Left hindlimb (tissue), 1 donor: ENCODE measurements around the gene DIS3L2.

ENCODE experiments used
- DNase-seq: peaks from one replicate; pipeline ENCODE4 v3.0.0-alpha.2; 2018

The DIS3L2 gene

DNA sequence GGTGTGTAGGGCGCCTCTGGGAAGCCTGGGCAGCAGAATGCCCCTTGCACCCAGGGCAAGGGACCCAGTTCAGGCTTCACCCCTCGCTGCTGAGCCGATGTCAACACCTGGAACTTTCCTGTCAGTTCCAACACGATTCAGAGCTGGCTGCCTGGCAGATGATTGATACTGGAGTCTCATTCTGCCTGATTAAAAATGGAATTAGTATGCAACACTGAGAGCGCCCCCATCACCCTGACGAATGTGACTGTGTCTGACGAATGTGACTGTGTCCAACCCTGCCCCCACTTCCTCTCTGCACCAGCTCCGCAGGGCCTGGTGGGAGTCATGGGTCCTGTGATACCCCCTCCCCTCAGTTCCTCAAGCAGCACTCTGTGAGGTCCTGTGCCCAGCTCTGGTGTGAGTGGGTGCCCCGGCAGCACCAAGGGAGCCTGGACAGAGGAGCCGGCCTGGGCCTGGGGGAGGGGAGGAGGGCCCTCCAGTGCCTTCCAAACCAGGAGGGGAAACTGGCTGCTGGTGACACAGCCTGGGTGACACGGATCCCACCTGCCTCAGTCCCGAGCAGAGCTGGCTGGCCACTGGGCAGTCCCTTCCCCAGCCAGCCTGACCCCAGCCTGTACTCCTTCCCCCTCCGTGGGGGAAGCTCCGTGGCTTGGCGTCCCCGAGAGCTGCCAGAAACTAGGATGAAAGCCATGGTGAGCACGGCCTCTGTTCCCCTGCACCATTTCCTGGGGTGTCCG is 375.6 kb downstream of the DIS3L2 start:
- peak; percentile 18 for DNase-seq

DNA sequence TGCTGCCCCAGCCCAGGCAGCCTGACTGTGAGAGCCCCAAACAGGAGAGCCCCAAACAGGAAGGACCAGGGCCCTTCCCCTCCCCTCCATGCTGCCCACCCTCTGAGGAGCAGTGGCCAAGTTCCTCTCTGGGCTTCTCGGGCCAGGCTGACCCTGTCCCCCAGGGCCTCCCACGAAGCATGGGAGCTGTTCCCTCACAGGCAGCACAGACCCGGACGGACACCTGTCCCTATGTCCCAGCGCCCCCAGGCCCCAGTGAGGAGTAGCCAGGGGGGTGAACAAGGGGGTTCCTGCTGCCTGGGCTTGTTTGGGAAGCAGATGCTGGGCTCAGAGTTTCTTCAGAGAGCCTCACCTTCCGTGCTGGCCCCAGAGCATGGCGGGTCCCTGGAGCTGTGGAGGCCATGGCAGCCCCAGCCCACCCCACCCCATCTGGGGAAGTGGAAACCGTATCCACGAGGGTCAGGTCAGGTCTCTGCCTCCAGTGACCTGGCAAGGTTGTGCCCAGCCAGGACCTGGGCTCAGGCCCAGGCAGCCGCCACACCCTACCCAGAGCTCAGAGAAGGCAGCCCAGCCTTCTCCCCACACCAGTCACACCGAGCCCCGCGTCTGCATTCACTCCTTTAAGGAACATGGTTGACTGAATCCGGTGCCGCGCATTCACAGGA is 376.7 kb downstream of the DIS3L2 start:
- DNase-seq, result peak; percentile 17

DNA sequence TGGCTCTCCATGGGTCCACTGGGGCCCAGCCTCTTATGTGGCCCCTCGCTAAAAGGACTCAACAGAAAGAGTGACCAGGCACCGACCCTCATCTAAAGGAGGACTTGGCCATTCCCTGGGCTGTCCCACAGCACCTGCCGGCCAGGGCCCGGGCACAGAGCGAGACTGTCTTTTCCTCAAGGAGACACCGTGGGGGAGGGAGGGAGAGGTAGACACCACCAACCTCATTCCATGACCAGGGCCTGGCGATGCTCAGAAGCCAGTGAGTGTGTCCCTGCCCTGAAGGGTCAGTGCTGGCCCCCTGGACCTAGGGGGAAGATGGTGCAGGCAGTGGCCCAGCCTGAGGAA is 377.2 kb downstream of the DIS3L2 start:
- no peak for DNase-seq

DNA sequence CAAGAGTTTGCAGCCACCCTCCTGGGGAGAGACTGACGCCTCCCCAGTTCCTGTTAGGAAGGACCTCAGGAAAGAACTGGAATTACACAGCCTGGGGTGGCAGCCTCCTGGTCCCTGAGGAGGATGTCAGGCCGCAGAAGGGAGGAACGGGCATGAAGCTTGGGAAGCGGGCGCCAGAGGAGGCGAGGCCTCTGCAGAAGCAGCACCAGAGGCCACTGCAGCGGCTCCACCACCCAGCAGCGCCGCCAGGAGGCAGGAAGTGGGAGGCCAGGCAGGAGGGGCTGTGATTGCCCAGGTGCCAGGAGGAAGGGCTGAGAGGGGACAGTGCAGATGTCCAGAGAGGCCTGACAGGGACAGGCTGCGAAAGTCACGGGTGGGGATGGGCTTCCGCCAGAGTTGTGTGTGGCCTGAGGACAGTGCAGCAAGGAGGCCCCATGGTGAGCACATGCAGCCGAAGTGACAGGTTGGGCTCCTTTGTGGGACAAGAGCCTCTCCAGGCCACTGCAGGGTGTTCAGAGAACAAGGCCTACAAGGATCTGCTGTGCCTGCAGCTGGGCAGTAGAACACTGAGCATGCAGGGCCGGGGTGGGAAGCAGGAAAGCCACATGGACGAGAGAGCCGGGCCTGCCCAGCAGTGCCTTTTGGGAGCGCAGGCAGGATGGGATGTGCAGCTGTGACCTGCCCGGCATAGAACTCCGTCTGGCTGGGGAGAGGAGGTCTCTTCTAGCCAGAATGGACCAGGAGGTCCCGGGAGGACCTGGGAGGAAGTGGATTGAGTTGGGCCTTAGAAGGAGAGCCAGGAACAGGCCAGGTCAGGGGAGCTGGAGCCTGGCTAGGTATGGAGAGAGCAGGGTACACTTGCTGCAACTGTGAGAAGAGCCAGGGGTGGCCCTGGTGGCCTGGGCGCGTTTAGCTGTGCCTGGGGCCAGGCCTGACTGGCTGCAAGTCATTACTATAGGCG is 377.9 kb downstream of the DIS3L2 start:
- no peak for DNase-seq

DNA sequence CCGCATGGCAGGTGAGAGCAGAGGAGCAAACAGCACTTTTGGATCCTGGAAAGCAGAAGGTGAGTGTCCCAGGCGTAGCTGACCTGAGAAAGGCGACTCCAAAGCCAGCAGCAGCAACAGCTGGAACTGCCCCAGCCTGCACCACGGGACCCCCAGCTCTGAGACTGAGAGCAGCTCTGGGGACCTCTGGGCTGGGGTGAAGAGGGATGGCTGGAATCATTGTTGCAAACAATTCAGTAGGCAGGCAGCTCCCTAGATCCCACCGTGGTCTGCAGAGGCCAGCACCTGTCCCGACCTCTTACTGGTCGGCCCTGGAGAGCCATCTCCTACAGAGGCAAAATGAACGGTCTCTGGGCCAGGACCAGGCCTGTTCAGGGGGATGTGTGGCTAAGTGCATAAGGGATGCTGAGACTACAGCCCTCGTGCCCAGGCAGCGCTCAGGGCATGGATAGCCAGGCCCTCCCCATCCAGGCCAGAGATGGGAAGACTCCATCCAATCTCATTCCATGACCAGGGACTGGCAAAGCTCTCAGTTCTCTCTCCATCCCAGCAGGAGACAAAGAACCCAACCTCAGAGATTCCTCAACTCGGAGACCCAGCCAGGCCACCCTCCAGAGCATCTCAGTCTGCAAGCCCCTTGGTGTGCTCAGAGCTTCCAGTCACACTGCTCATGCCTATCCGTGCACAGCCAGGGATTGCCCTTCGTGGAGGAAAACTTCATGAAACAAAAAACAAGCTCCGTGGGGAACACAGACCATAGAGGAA is 378.8 kb downstream of the DIS3L2 start:
- DNase-seq, result no peak

DNA sequence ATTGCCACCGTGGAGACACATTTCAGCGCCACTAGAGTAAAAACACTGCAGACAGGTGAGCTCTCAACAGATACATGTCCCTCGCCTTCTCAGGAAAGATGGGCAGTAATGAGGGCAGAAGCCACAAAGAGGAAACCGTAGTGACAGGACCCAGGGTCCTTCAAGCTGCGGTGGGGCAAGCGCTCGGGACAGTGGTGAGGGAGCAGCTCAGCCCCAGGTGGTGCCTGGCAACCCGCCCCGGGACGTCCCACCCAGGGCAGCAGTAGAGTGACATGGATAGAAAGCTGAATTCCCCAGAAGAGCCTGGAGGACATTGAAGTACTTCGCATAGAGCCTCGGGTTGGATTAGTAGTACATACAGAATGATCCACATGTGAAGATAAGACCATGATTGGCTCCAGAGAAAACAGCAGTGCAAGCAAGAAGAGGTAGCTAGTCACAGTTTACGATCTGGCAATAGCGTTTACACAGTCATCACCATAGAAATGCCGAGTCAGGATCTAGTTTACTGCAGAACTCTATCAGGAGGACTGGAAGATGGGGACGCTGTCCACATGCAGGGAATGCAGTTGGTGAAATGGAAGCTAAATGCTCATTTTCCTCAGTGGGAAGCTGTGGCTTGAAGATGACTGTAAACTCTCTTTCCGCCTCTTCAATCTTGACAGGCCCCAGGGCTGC is 379.7 kb downstream of the DIS3L2 start:
- DNase-seq, result no peak

DNA sequence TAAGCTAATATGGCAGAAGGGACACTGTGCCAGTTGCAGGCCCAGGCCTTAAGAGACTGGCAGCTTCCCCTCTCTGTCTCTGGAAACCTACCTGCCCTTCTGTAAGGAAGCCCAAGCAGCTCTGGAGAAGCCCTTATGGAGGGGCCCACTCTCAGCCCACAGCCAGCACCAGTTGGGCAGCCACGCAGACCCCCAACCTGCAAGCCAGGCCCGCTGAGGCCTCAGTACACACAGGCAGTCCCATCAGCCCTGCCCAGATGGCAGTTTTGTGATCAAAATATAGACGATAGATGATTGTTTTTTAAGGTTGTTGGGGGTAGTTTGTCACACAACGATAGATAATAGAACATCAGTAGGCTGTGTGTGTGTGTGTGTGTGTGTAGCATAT is 380.2 kb downstream of the DIS3L2 start:
- no peak for DNase-seq

DNA sequence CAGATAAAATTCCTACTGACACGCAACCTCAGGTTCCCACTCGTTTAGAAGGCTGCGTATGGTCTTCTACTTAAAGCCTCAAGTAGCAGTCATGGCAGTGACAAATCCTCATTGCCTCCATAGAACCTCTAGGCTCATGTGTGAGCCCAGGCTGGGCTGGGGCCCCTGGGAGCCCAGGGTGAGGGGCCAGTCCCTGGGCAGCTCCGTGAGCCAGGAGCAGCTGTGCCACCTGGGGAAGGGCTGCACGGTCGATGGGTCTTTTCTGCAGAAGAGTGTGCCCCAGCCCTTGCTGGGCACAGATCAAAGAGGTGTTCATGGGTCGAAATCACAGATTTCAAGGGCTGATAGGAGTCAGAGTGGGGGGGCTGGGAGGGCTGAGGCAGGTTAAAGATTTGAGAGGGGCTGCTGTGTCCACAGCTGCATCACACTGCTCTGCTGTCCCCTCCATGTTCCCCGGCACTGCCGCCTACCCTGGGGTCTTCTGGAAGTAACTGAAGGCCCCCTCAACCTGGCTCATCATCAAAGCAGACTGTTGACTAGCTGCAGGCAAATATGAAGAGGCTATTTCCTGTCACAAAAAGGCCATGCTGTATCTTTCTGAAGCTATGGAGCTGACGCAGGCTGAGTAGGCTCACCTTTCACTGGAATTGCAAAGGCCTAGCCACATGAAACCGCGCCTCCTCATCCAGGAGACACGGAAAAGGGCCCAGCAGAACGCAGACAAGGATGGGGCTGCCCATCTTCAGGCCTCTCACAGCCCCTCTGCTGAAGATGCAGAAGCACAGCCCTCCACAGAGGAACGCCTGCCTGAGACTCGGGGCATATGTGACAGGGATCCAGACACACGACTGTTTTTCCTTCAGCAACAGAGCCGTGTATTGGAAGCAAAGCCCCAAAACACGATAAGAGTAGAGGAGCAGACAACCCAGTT is 381.4 kb downstream of the DIS3L2 start:
- no peak for DNase-seq

DNA sequence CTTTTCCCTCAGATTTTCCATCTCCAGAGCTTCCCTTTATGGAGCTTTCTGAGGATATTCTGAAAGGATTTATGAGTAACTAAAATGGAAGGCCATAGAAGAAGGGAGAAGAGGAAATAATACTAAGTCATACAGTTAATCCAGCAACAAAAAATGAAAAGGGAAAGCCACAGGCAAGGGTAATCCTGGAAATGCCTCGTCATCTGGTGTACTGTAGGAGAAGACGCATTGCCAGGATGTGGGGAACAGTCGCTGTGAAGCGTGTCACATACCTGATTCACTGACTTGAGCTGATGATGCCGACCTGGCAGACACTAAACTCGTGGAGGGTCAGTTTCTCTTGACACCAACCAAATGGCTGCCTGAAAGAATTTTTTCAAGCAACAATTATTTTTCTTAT is 382.3 kb downstream of the DIS3L2 start:
- no peak for DNase-seq

DNA sequence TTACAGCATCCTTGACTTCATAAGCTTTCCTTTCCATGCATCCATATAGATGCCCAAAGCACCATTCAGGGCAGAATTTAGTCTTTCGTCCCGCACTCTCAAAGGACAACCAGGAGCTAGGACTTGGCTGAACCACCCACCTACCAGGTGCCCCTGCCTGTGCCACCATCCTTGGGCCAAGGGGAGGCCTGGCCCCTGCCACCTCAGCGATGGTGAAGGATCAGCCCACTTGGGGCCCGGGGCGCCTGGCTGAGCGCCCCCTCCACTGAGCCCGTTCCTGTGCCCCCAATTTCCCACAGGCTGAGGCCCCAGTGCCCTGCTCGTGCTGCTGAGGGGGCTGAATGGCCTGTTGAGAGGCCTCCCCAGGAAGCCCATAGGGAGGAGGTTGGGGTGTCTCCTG is 383.7 kb downstream of the DIS3L2 start:
- DNase-seq, result no peak

DNA sequence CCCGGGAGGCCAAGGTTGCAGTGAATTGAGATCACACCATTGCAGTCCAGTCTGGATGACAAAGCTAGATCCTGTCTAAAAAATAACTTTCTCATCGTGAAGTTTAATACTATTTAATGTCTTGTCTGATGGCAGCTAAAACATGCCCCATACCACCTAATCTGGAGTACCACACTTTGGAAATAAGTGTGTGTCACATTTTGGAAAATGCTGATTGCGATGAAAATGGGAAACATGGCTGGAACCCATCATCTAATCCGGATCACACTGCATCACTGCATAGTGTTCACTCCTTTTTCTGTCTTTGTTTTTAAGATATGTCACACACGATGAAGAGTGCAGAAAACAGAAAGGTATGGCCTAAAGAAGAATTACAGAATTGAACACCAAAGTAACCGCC is 385.9 kb downstream of the DIS3L2 start:
- DNase-seq, result no peak

DNA sequence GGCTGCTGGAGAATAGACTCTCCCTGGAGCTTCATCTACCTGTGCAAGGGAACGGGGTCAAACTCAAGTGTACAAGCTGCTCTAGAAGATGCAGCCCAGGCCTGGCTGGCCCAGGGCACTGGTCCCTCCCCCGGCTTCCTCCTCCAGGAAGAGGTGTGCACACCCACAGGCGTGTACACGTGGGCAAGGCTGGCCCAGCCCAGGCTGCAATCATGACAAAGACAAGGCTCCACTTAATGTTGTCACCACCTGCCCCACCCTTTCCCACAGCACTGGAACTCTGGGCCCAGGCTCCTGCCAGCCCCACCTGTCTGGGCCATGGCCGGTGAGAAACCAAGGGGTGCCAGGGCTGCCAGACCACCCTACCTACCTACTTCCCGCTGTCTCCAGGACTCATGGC is 387.4 kb downstream of the DIS3L2 start:
- no peak for DNase-seq

DNA sequence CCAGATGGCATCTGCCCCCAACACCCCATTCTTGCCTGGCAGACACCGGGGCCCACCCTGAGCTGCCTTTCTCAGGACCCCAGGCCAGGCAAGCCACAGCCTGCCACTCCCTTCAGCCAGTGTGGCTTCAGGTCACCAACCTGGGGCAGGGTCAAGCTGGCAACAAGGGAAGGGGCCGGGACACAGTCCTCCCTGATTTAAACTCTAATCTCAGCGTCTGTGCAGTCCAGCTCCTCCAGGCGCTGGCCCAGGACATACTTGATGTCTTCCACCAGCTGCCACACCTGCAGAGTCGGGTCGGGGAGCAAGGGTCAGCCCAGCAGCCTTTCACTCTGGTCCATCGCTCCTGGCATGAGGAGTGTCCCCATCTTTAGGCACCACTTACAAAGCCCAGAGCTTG is 388.0 kb downstream of the DIS3L2 start:
- DNase-seq, result no peak

DNA sequence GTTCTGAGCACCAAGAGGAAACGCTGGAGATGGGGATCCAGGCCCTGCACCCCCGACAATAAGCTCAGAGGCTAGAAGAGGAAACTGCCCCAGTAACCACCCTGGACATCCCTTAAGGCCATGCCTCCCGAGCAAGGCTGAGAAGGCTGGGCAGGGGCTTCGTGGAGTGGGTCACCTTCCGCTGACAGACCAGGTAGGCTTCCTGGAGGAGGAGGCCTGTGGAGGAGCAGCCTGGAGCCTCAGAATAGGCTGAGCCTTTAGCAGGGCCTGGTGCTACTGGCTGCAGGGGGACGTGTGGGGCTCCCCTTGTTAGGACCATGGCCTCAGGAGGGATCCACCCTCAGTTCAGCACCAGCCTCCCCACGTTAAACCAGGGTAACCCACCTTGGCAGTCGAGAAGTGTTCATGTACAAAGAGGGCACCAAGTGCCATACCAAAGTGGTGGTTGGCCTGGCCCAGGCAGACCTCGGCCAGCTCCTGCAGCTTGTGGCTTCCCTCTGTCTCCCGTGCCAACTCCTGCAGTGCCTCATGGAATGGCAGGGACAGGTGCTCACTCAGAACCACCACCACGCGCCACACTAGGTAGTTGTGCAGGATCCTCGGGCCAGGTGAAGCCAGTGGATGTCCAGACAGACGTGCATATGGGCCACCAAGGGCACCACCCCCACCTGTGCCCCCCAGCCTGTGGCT is 388.6 kb downstream of the DIS3L2 start:
- no peak for DNase-seq

DNA sequence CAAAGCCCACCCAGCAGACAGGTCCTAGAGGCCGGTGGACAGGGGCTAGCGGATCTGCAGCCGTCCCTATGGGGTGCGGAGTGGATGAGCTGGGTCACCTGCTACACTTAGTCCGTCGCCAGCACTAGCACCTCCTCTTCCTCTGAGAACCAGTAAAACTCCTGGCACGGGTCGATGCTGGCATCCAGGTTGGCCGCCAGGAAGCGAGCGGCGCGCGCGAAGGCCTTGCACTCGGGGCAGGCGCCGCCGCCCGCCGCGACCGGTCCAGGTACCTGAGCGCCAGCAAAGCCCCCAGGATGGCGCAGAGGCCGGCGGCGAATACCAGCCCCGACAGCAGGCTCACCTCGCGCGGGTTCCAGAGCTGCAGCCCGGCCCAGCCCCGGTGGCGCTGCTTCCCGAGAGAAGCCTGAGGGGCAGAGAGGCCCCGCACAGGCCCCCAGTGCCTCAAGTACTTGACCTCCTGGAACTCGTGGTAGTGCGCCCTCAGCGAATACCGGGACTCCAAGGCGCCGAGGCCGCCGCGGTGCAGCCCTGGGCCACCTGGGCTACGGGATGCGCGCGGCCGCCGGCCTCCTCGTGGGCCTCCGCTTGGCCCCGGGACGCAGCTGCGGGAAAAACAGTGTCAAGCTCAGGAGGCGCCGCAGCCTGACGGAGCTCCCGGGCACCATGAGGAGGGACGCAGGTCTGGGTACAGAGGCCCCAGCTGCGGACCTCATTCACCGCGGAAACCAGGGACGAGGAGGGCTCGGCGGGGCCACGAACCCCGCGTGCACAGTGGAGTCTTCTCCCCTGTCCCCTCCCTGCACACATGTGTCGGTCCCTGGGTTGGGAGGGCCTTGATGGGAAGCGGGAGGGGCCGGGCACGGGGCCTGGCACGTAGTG is 389.5 kb downstream of the DIS3L2 start:
- no peak for DNase-seq

DNA sequence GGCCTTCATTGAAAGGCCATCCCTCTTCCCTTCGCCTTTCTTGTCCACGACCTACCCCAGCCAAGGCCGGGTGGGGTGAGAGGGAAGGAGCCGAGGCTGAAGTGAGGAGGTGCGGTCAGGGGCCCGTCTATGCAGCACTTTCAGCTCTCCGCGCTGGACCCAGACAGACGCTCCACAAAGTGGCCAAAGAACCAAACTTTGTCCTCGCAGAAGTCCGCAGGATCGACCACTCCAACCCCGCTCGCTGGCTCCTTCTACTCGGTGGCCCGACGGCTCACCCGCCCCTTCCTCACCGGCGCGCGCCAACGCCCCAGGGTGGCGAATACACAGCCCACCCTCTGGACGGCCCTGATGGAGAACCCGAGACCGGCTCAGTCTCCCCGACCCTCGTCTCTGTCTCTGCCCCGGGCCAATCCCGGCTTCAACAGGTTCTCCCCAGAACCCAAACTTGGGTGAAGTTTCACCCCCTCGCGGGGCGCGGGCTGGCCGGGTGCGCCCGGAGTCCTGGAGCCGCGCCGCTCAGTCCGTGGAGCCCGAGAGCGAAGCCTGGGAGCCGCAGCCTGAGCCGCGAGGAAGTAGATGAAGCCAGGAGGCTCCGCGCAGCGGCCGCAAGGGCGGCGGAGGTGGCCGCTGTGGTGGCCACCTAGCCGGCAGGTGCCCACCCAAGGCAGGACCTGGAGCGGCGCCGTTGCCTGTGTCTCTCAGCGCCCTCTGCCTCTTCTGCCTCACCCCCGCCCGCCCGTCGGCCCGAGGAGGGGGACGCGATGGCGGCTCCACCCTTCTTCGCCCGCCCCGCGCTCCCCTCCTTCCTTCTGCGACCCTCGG is 390.4 kb downstream of the DIS3L2 start:
- DNase-seq, result no peak

DNA sequence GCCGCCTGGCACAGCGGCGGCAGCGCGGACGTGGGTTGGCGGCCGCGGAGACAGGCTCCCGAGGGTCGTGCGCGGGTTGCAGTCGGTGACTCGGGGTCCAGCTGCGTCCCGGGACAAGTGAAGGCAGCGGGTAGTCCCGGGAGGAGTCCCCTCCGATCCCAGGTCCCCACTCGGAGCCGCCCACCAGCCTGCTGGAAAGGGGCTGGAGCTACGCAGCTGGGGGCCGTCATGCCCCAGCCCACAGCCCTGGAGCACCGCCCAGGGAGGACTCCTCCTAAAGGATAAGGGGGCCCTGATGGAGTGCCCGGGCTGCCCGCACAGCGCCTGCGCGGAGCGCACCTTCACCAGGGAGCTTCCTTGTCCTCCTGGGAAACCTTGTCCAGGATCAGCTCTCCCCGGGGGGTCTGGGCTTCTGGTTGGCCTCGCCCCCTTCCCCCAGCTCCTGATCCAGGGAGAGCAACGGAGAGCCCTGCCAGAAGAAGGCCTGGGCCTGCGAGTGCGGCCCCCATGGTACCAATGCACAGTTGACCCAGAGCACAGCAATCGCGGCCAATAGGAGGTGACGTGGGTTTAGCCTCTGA is 391.1 kb downstream of the DIS3L2 start:
- DNase-seq, result no peak

DNA sequence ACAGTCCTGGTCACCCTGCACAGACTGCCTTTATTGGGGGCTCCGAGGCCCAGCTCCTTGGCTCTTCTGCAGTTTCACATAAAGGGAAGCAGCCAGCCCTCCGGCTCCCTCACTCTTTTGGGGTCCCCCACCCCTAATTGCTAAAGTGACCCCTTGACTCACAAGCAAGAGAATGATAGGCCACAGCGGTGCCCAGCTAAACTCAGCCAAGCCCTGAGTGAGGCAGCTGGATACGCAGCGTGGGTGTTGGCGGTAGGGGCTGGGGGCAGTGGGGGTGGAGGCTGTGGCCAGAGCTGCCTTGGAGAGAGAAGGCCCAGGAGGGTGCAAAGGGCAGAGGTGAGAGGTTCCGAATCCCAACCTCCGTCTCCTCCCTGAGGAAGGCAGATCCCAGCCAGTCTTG is 391.6 kb downstream of the DIS3L2 start:
- no peak for DNase-seq
